ENCODE results near the gene NHLRC4.

Gene NHLRC4

DNA sequence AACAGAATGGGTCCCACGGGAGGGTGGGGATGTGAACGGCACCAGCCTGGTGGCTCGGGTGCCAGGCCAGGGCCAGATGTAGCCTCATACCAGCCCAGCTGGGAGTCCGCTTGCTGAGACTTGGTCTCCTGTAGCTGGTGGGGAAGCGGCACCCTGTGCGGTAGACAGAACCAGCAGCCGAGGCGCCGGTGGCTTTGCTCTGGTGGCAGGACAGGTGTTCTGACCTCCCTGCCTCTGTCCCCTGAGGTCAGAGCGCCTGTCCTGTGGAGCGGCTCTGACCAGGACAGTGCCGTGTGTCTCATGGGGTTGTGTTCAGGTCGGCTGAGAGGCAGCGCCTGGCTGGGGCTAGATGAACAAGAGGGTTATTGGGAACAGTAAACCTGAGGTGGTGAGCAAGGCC, 43.2 kb downstream of the NHLRC4 start:
- Histone ChIP-seq H3K27me3 (ENCODE audit: insufficient read depth, poor library complexity, severe bottlenecking) (no peaks in the 10 kb centered on the region), H3K27ac (replicated peaks) (no peak overlapping the region), H3K4me3 (replicated peaks; ENCODE audit: insufficient read depth, low read length) (no peak overlapping the region)
- TF ChIP-seq, protein P1, sequence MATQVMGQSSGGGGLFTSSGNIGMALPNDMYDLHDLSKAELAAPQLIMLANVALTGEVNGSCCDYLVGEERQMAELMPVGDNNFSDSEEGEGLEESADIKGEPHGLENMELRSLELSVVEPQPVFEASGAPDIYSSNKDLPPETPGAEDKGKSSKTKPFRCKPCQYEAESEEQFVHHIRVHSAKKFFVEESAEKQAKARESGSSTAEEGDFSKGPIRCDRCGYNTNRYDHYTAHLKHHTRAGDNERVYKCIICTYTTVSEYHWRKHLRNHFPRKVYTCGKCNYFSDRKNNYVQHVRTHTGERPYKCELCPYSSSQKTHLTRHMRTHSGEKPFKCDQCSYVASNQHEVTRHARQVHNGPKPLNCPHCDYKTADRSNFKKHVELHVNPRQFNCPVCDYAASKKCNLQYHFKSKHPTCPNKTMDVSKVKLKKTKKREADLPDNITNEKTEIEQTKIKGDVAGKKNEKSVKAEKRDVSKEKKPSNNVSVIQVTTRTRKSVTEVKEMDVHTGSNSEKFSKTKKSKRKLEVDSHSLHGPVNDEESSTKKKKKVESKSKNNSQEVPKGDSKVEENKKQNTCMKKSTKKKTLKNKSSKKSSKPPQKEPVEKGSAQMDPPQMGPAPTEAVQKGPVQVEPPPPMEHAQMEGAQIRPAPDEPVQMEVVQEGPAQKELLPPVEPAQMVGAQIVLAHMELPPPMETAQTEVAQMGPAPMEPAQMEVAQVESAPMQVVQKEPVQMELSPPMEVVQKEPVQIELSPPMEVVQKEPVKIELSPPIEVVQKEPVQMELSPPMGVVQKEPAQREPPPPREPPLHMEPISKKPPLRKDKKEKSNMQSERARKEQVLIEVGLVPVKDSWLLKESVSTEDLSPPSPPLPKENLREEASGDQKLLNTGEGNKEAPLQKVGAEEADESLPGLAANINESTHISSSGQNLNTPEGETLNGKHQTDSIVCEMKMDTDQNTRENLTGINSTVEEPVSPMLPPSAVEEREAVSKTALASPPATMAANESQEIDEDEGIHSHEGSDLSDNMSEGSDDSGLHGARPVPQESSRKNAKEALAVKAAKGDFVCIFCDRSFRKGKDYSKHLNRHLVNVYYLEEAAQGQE (IDR thresholded peaks at IDR 0.05; ENCODE audit: insufficient replicate concordance, low read depth), result no peak
- TF ChIP-seq GABPA (IDR thresholded peaks at IDR 0.05; ENCODE audit: low read depth), result no peak
- TF ChIP-seq, protein P2, sequence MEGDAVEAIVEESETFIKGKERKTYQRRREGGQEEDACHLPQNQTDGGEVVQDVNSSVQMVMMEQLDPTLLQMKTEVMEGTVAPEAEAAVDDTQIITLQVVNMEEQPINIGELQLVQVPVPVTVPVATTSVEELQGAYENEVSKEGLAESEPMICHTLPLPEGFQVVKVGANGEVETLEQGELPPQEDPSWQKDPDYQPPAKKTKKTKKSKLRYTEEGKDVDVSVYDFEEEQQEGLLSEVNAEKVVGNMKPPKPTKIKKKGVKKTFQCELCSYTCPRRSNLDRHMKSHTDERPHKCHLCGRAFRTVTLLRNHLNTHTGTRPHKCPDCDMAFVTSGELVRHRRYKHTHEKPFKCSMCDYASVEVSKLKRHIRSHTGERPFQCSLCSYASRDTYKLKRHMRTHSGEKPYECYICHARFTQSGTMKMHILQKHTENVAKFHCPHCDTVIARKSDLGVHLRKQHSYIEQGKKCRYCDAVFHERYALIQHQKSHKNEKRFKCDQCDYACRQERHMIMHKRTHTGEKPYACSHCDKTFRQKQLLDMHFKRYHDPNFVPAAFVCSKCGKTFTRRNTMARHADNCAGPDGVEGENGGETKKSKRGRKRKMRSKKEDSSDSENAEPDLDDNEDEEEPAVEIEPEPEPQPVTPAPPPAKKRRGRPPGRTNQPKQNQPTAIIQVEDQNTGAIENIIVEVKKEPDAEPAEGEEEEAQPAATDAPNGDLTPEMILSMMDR (IDR thresholded peaks at IDR 0.05; ENCODE audit: insufficient read depth, low read length), result no peak
- no peak for TF ChIP-seq POLR2AphosphoS5 (IDR thresholded peaks at IDR 0.05; ENCODE audit: low read depth)
- no peak for TF ChIP-seq SPI1 (IDR thresholded peaks at IDR 0.05; ENCODE audit: borderline replicate concordance, low read depth)
- no peak for DNase-seq (ENCODE audit: low read depth in 1 of 2, low spot score in 1 of 2)

DNA sequence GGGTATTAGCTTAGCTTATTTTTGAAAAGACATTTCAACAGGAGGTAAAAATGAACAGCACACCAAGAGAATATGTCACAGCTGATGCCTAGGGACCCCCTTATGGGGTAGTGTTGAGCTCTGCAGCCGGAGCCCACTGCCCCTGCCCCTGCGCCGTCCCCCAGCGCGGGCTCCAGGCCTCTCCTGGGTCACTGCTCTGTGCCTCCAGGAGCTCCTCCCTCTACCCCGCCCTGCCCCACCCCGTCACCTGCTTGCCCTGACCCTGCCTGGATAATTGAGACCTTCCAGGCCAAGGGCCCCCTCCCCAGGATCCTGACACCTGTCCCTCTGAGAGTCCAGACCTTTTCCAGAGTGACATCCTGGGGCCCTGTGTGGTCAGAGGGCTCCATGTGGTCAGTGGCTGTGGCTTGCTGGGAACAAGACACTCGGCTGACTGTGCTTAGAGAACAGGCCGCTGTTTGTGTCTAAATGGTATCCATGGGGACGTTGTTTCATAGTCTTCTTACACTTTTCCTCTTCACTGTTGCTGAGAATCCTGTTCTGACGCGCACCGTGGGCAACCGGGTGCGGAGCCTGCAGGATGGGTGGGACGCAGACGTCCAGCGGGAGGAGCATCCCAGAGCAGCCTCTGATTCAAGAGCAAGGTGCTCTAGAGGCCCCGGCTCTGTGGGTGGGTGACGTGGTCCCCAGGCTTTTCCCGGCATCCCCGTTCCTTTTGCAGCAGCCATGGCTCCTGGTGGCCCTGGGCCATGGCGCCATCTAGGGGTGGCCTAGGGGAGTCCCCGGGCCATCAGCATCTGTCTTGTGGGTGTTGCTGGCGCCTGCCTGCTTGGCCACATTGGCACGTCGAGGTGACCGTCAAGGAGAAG, 43.9 kb downstream of the NHLRC4 start:
- Histone ChIP-seq H3K27me3 (ENCODE audit: insufficient read depth, poor library complexity, severe bottlenecking) (no peaks in the 10 kb centered on the region), H3K4me3 (replicated peaks; ENCODE audit: insufficient read depth, low read length) (no peak overlapping the region), H3K27ac (replicated peaks) (no peak overlapping the region)
- TF ChIP-seq, protein P2 (IDR thresholded peaks at IDR 0.05; ENCODE audit: insufficient read depth, low read length), result peak; percentile 48
- TF ChIP-seq SPI1 (IDR thresholded peaks at IDR 0.05; ENCODE audit: borderline replicate concordance, low read depth), result no peak
- DNase-seq (ENCODE audit: low read depth in 1 of 2, low spot score in 1 of 2), result no peak

DNA sequence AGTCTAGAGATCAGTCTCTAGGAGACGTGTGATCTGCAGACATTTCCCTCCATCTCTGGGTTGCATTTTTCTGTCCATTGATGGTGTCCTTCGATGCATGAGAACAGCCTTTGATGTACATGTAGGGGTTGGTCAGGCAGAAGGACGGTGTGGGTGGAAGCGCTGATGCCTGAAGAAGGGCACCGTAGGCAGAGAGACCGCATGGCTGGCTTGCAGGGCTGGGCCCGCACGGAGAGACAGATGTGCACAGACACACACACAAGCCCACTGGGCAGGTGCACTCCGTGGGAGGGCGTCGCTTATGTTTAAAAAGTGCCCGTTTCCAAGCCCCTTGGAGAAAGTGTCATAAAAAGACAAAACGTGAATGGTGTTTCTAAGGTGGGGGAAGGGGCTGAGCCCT, 48.3 kb downstream of the NHLRC4 start:
- TF ChIP-seq GABPA (IDR thresholded peaks at IDR 0.05; ENCODE audit: low read depth) (no peak), POLR2AphosphoS5 (IDR thresholded peaks at IDR 0.05; ENCODE audit: low read depth) (no peak), SPI1 (IDR thresholded peaks at IDR 0.05; ENCODE audit: borderline replicate concordance, low read depth) (no peak)
- TF ChIP-seq, protein P1 (IDR thresholded peaks at IDR 0.05; ENCODE audit: insufficient replicate concordance, low read depth), result no peak
- TF ChIP-seq, protein P2 (IDR thresholded peaks at IDR 0.05; ENCODE audit: insufficient read depth, low read length), result no peak
- no peak overlapping the region for H3K4me3 ChIP-seq (replicated peaks; ENCODE audit: insufficient read depth, low read length)
- no peak overlapping the region for H3K27ac ChIP-seq (replicated peaks)
- no peaks in the 10 kb centered on the region for H3K27me3 ChIP-seq (ENCODE audit: insufficient read depth, poor library complexity, severe bottlenecking)
- no peak for DNase-seq (ENCODE audit: low read depth in 1 of 2, low spot score in 1 of 2)
